GM21423 (cell line): Measurements from ENCODE around the gene RAC3.

ENCODE experiments used
- ATAC-seq: cut with Tn5 transposase; IDR thresholded peaks from one replicate; pipeline ENCODE4 v1.9.1; 2021; ENCODE audit warnings: mild to moderate bottlenecking, moderate library complexity; ENCODE audit not compliant: unreplicated experiment

The RAC3 gene

GRCh38 chr17:82011617-82012187, 19.8 kb upstream of the RAC3 start:
- no peak for ATAC-seq

- ATAC-seq = no peak
Measured at GRCh38 chr17:82012261-82012639, 19.2 kb upstream of the RAC3 start.

- ATAC-seq = no peak
Measured at GRCh38 chr17:82012640-82013295, 18.7 kb upstream of the RAC3 start.

- ATAC-seq = no peak
Measured at GRCh38 chr17:82013341-82013740, 18.1 kb upstream of the RAC3 start.

- ATAC-seq = no peak
Measured at GRCh38 chr17:82013772-82014321, 17.6 kb upstream of the RAC3 start.

- ATAC-seq = no peak
Measured at GRCh38 chr17:82014432-82014831, 17.0 kb upstream of the RAC3 start.

GRCh38 chr17:82014971-82015310, 16.5 kb upstream of the RAC3 start:
- no peak for ATAC-seq

- ATAC-seq = no peak
Measured at GRCh38 chr17:82015311-82015971, 16.0 kb upstream of the RAC3 start.

GRCh38 chr17:82016061-82016874, 15.2 kb upstream of the RAC3 start:
- no peak for ATAC-seq

GRCh38 chr17:82016875-82017459, 14.5 kb upstream of the RAC3 start:
- no peak for ATAC-seq

GRCh38 chr17:82017612-82018151, 13.8 kb upstream of the RAC3 start:
- no peak for ATAC-seq

GRCh38 chr17:82018152-82018988, 13.1 kb upstream of the RAC3 start:
- ATAC-seq = no peak

- no peak for ATAC-seq
Measured at GRCh38 chr17:82018989-82019689, 12.3 kb upstream of the RAC3 start.

- no peak for ATAC-seq
Measured at GRCh38 chr17:82019690-82020571, 11.5 kb upstream of the RAC3 start.

- ATAC-seq = no peak
Measured at GRCh38 chr17:82020572-82021106, 10.8 kb upstream of the RAC3 start.

GRCh38 chr17:82021107-82021899, 10.2 kb upstream of the RAC3 start:
- no peak for ATAC-seq

- no peak for ATAC-seq
Measured at GRCh38 chr17:82021900-82022309, 9.6 kb upstream of the RAC3 start.
